ENCODE measurements around the gene ZNF276.

GRCh38 chr16:89784406-89784805 lies 63.1 kb downstream of the ZNF276 start:
- TF ChIP-seq ZBTB7A (IDR thresholded peaks at IDR 0.05; ENCODE audit: low read depth) (no peak), EP300 (IDR thresholded peaks at IDR 0.05; ENCODE audit: borderline replicate concordance) (no peak), NFIC (IDR thresholded peaks at IDR 0.05) (no peak), TCF12 (IDR thresholded peaks at IDR 0.05; ENCODE audit: low read depth) (no peak), YY1 (IDR thresholded peaks at IDR 0.05; ENCODE audit: low read depth) (no peak), RAD21 (IDR thresholded peaks at IDR 0.05; ENCODE audit: low read depth) (no peak), TEAD4 (IDR thresholded peaks at IDR 0.05) (no peak)
- TF ChIP-seq, protein P1, sequence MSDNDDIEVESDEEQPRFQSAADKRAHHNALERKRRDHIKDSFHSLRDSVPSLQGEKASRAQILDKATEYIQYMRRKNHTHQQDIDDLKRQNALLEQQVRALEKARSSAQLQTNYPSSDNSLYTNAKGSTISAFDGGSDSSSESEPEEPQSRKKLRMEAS (IDR thresholded peaks at IDR 0.05), result no peak
- TF ChIP-seq, protein P2, sequence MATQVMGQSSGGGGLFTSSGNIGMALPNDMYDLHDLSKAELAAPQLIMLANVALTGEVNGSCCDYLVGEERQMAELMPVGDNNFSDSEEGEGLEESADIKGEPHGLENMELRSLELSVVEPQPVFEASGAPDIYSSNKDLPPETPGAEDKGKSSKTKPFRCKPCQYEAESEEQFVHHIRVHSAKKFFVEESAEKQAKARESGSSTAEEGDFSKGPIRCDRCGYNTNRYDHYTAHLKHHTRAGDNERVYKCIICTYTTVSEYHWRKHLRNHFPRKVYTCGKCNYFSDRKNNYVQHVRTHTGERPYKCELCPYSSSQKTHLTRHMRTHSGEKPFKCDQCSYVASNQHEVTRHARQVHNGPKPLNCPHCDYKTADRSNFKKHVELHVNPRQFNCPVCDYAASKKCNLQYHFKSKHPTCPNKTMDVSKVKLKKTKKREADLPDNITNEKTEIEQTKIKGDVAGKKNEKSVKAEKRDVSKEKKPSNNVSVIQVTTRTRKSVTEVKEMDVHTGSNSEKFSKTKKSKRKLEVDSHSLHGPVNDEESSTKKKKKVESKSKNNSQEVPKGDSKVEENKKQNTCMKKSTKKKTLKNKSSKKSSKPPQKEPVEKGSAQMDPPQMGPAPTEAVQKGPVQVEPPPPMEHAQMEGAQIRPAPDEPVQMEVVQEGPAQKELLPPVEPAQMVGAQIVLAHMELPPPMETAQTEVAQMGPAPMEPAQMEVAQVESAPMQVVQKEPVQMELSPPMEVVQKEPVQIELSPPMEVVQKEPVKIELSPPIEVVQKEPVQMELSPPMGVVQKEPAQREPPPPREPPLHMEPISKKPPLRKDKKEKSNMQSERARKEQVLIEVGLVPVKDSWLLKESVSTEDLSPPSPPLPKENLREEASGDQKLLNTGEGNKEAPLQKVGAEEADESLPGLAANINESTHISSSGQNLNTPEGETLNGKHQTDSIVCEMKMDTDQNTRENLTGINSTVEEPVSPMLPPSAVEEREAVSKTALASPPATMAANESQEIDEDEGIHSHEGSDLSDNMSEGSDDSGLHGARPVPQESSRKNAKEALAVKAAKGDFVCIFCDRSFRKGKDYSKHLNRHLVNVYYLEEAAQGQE (IDR thresholded peaks at IDR 0.05; ENCODE audit: low read depth), result no peak
